Left lung (tissue), 10 donors: Measurements from ENCODE around the gene ASCL2. TPM values are rescaled to one million over a fixed set of nuclear protein-coding genes. Genes with fewer than 3 reads are reported as not detected.

Source experiments
- ATAC-seq: fragments of 200-7000 bp; cut with Tn5 transposase; one replicate; pipeline ENCODE4 v1.9.1; 2020; ENCODE audit warnings: moderate library complexity
- DNase-seq, 4 donors: peaks; one replicate each; pipeline ENCODE4 v3.0.0-alpha.2; 2013 to 2020
- H3K27ac ChIP-seq, 2 donors: fragments of 200-600 bp; sonication (generic) in 1 of 2; one replicate each; pipeline versions ENCODE4 v1.5.0 to v1.8.0; 2020 to 2021
- H3K27me3 ChIP-seq, 2 donors: fragments of 200-600 bp; sonication (generic) in 1 of 2; one replicate each; pipeline versions ENCODE4 v1.5.0 to v1.8.0; 2020 to 2021
- H3K36me3 ChIP-seq, 2 donors: fragments of 200-600 bp; sonication (generic) in 1 of 2; one replicate each; pipeline versions ENCODE4 v1.5.0 to v1.8.0; 2020 to 2021
- H3K4me1 ChIP-seq, 2 donors: fragments of 200-600 bp; one replicate each; pipeline ENCODE4 v1.8.0; 2021
- H3K4me3 ChIP-seq, 2 donors: fragments of 200-600 bp; sonication (generic) in 1 of 2; one replicate each; pipeline versions ENCODE4 v1.5.0 to v1.8.0; 2020 to 2021; ENCODE audit warnings: mild to moderate bottlenecking in 1 of 2
- H3K9me3 ChIP-seq, 2 donors: fragments of 200-600 bp; sonication (generic) in 1 of 2; one replicate each; pipeline versions ENCODE4 v1.5.0 to v1.8.0; 2020 to 2021
- CTCF ChIP-seq, 2 donors: fragments of 200-600 bp; sonication (generic) in 1 of 2; IDR thresholded peaks; one replicate each; pipeline versions ENCODE4 v1.5.0 to v1.8.0; 2021; ENCODE audit warnings: antibody characterized with exemption in 2 of 2
- intact Hi-C, 2 donors: fragments of 100-400 bp; cut with DNase I; formaldehyde crosslinking; loops; one replicate each; pipeline versions ENCODE4 v1.11.2 to v1.14.2; 2022
- polyA plus RNA-seq, 6 donors: library from polyadenylated mRNA; unstranded; fragments of 120-200 nt; gene quantifications; one replicate each; pipeline ENCODE4 v1.2.1, GENCODE V29; 2013; ENCODE audit not compliant: insufficient read length in 6 of 6
- total RNA-seq, 2 donors: library from RNA; stranded (reverse); fragmentation: NEBNext Ultra II Directional; extraction: Animal tissue kit (Norgen Biotek cat#: 25700); gene quantifications; one replicate each; pipeline ENCODE4 v1.2.1, GENCODE V29; 2021
- donor health status: DM: no; HTN: yes; CAD: no.
- donor health status: DM: no; HTN: no; CAD: no.

The ASCL2 gene
- total and polyA plus RNA-seq, 8 donors, result 0.50 to 2.3 (median 1.2) TPM

- ATAC-seq (no peak), DNase-seq (no peak)
- Histone ChIP-seq H3K4me3 (no peak overlapping the region), H3K9me3 (peaks cover 0 to 19% of the 10 kb centered on the region in 2 donors), H3K36me3 (no peaks in the 10 kb centered on the region), H3K27me3 (no peaks in the 10 kb centered on the region), H3K27ac (no peak overlapping the region), H3K4me1 (no peaks in the 10 kb centered on the region)
- no peak for TF ChIP-seq CTCF (IDR thresholded peaks at IDR 0.05)
- intact Hi-C loops, result no loop called here
These were observed 40.6 kb downstream of the ASCL2 start for GRCh38 chr11:2229713-2230297.

GRCh38 chr11:2224254-2224653 lies 46.1 kb downstream of the ASCL2 start:
- Histone ChIP-seq H3K27me3 (peaks cover 0 to 8% of the 10 kb centered on the region in 2 donors), H3K36me3 (no peaks in the 10 kb centered on the region), H3K4me3 (no peak overlapping the region), H3K9me3 (peaks cover 0 to 13% of the 10 kb centered on the region in 2 donors), H3K27ac (no peak overlapping the region), H3K4me1 (no peaks in the 10 kb centered on the region)
- no peak for TF ChIP-seq CTCF (IDR thresholded peaks at IDR 0.05)
- intact Hi-C loops, result no loop called here
- DNase-seq (no peak), ATAC-seq (no peak)

- Histone ChIP-seq H3K4me1 (no peaks in the 10 kb centered on the region), H3K9me3 (peaks cover 0 to 10% of the 10 kb centered on the region in 2 donors), H3K36me3 (no peaks in the 10 kb centered on the region), H3K4me3 (no peak overlapping the region), H3K27ac (no peak overlapping the region), H3K27me3 (peaks cover 0 to 8% of the 10 kb centered on the region in 2 donors)
- ATAC-seq, result no peak
- intact Hi-C loops, result no loop called here
- no peak for TF ChIP-seq CTCF (IDR thresholded peaks at IDR 0.05)
- DNase-seq, result no peak
These were observed 47.1 kb downstream of the ASCL2 start for GRCh38 chr11:2223153-2223794.

- Histone ChIP-seq H3K9me3 (peaks cover 0 to 10% of the 10 kb centered on the region in 2 donors), H3K36me3 (no peaks in the 10 kb centered on the region), H3K27me3 (peaks cover 0 to 8% of the 10 kb centered on the region in 2 donors), H3K4me1 (no peaks in the 10 kb centered on the region), H3K27ac (no peak overlapping the region), H3K4me3 (no peak overlapping the region)
- ATAC-seq (no peak), DNase-seq (no peak)
- intact Hi-C loops, result no loop called here
- TF ChIP-seq CTCF (IDR thresholded peaks at IDR 0.05), result no peak
These were observed 47.9 kb downstream of the ASCL2 start for GRCh38 chr11:2222451-2222850.

- Histone ChIP-seq H3K27me3 (peaks cover 0 to 8% of the 10 kb centered on the region in 2 donors), H3K36me3 (no peaks in the 10 kb centered on the region), H3K4me3 (no peak overlapping the region), H3K27ac (no peak overlapping the region), H3K4me1 (no peaks in the 10 kb centered on the region), H3K9me3 (peaks cover 0 to 7% of the 10 kb centered on the region in 2 donors)
- TF ChIP-seq CTCF (IDR thresholded peaks at IDR 0.05), result no peak
- ATAC-seq (no peak), DNase-seq (no peak)
- intact Hi-C loops, result no loop called here
These were observed 48.8 kb downstream of the ASCL2 start for GRCh38 chr11:2221591-2221990.
